Trophoblast cell (in vitro differentiated cells and primary cell): ENCODE data around the gene SLC13A1.

Source experiments
- DNase-seq, 2 donors: peaks; one replicate each; pipeline ENCODE4 v3.0.0-alpha.2; 2016
- H2AFZ ChIP-seq: 2 replicates; pipeline ENCODE4 v1.6.1; 2013; ENCODE audit warnings: low read length, moderate library complexity, mild to moderate bottlenecking; ENCODE audit not compliant: insufficient read depth, poor library complexity
- H2AK5ac ChIP-seq: 2 replicates; pipeline ENCODE4 v1.6.1; 2013; ENCODE audit warnings: mild to moderate bottlenecking, low read length
- H2BK120ac ChIP-seq: 2 replicates; pipeline ENCODE4 v1.6.1; 2013; ENCODE audit warnings: low read length, mild to moderate bottlenecking, moderate library complexity; ENCODE audit not compliant: insufficient read depth, poor library complexity
- H2BK12ac ChIP-seq: 2 replicates; pipeline ENCODE4 v1.6.1; 2013; ENCODE audit warnings: mild to moderate bottlenecking, low read length, moderate library complexity
- H2BK5ac ChIP-seq: 2 replicates; pipeline ENCODE4 v1.6.1; 2013; ENCODE audit warnings: low read length, low read depth, moderate library complexity, mild to moderate bottlenecking; ENCODE audit not compliant: poor library complexity
- H3K14ac ChIP-seq: 2 replicates; pipeline ENCODE4 v1.6.1; 2013; ENCODE audit warnings: mild to moderate bottlenecking, low read length
- H3K18ac ChIP-seq: 2 replicates; pipeline ENCODE4 v1.6.1; 2013; ENCODE audit warnings: mild to moderate bottlenecking, low read length
- H3K23ac ChIP-seq: 2 replicates; pipeline ENCODE4 v1.6.1; 2013; ENCODE audit warnings: low read length
- H3K27ac ChIP-seq: 2 replicates; pipeline ENCODE4 v1.5.1; 2013; ENCODE audit warnings: low read depth, mild to moderate bottlenecking, inconsistent platforms, low read length, moderate library complexity
- H3K27me3 ChIP-seq: 2 replicates; pipeline ENCODE4 v1.6.1; 2013; ENCODE audit warnings: inconsistent platforms, mild to moderate bottlenecking, low read length, moderate library complexity; ENCODE audit not compliant: insufficient read depth
- H3K36me3 ChIP-seq, 2 experiments: 1 replicate in 1 of 2; 2 replicates in 1 of 2; pipeline ENCODE4 v1.6.1; 2013; ENCODE audit warnings: low read length in 2 of 2, mild to moderate bottlenecking in 2 of 2, moderate library complexity in 1 of 2; ENCODE audit not compliant: insufficient read depth in 2 of 2, control insufficient read depth in 1 of 2
- H3K4ac ChIP-seq: 2 replicates; pipeline ENCODE4 v1.6.1; 2013; ENCODE audit warnings: low read depth, mild to moderate bottlenecking, low read length, moderate library complexity
- H3K4me1 ChIP-seq, 2 experiments: 1 replicate in 1 of 2; 2 replicates in 1 of 2; pipeline ENCODE4 v1.6.1; 2013; ENCODE audit warnings: low read length in 2 of 2, mild to moderate bottlenecking in 2 of 2, moderate library complexity in 1 of 2; ENCODE audit not compliant: insufficient read depth in 2 of 2, control insufficient read depth in 1 of 2
- H3K4me2 ChIP-seq: 2 replicates; pipeline ENCODE4 v1.6.1; 2013; ENCODE audit warnings: inconsistent platforms, mild to moderate bottlenecking, low read length, moderate library complexity
- H3K4me3 ChIP-seq: 2 replicates; pipeline ENCODE4 v1.5.1; 2013; ENCODE audit warnings: mild to moderate bottlenecking, low read depth, low read length, inconsistent platforms
- H3K79me1 ChIP-seq: one replicate; pipeline ENCODE4 v1.6.1; 2013; ENCODE audit warnings: low read length
- H3K79me2 ChIP-seq: 2 replicates; pipeline ENCODE4 v1.6.1; 2013; ENCODE audit warnings: low read length, mild to moderate bottlenecking; ENCODE audit not compliant: control insufficient read depth, insufficient read depth, poor library complexity
- H3K9ac ChIP-seq: 2 replicates; pipeline ENCODE4 v1.6.1; 2013; ENCODE audit warnings: mild to moderate bottlenecking, low read length
- H3K9me3 ChIP-seq: 2 replicates; pipeline ENCODE4 v1.6.1; 2013; ENCODE audit warnings: low read depth, mild to moderate bottlenecking, control low read depth, inconsistent platforms, low read length; ENCODE audit not compliant: insufficient read depth
- H4K12ac ChIP-seq: 2 replicates; pipeline ENCODE4 v1.6.1; 2013; ENCODE audit warnings: low read depth, mild to moderate bottlenecking, low read length, moderate library complexity
- H4K8ac ChIP-seq: 2 replicates; pipeline ENCODE4 v1.6.1; 2013; ENCODE audit warnings: low read depth, mild to moderate bottlenecking, low read length, moderate library complexity
- H4K91ac ChIP-seq: one replicate; pipeline ENCODE4 v1.6.1; 2013; ENCODE audit warnings: low read depth, mild to moderate bottlenecking, low read length, moderate library complexity
- WGBS: extraction: QIAGEN DNeasy Blood & Tissue Kit; methylation state at CpG from one replicate; pipeline ENCODE4 v1.1.7; 2013; ENCODE audit warnings: missing lambda C conversion rate; ENCODE audit not compliant: insufficient read length, insufficient coverage; ENCODE audit errors: extremely low coverage; 5-methylcytosine and 5-hydroxymethylcytosine counted together

Gene SLC13A1

DNA sequence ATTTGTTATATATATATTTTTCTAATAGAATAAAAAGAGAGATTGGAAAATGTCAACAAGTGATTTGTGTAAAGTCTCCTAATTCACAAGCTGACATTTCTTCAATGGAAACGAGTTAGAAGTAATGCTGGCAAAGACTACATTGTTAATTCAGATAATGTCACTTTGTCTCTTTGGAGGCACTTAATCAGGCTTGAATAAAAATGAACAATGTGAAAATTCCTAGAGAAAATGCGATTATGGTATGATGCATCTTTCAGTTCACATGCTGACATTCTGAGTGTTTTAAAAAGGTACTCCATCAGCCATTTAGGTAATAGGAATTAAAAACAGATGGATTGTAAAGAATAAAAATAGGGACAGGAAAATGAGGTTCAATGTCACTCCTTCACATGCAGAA is 100.1 kb downstream of the SLC13A1 start:
- Histone ChIP-seq H3K14ac (no peak overlapping the region), H3K9ac (no peak overlapping the region), H3K36me3 (no peaks in the 10 kb centered on the region), H3K27me3 (no peaks in the 10 kb centered on the region), H4K8ac (no peak overlapping the region), H2AFZ (no peak overlapping the region), H3K23ac (no peak overlapping the region), H3K4me2 (no peak overlapping the region), H3K9me3 (no peaks in the 10 kb centered on the region), H3K27ac (no peak overlapping the region), H3K4me3 (no peak overlapping the region), H4K12ac (no peak overlapping the region), H2BK12ac (no peak overlapping the region), H2AK5ac (no peak overlapping the region), H3K4me1 (no peaks in the 10 kb centered on the region), H3K18ac (no peak overlapping the region), H3K79me2 (no peaks in the 10 kb centered on the region), H2BK5ac (no peak overlapping the region), H2BK120ac (no peak overlapping the region), H4K91ac (no peak overlapping the region), H3K4ac (no peak overlapping the region), H3K79me1 (no peaks in the 10 kb centered on the region)
- WGBS = no CpG with 5 or more reads among the region's 2 CpGs
- DNase-seq = no peak

DNA sequence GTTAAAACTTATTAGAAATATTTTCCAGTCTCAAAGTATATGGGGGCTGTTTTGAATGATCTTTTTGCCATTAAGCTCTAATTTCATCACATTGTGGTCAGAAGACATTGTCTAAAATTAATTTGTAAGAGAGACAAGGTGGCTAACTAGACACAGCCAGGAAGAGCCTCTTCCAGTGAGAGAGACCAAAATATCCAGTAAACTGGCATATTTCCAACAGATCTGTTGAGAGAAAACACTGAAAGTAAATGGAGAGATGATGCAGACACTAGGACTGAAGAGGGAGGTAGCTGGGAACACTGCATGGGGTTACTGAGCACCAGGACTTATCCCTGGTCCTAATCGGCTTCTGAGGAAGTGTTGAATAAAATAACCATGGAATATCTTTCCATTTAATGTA is 102.8 kb downstream of the SLC13A1 start:
- Histone ChIP-seq H3K27me3 (no peaks in the 10 kb centered on the region), H2AFZ (no peak overlapping the region), H3K79me1 (no peaks in the 10 kb centered on the region), H3K36me3 (no peaks in the 10 kb centered on the region), H4K91ac (no peak overlapping the region), H3K9ac (no peak overlapping the region), H3K4me3 (no peak overlapping the region), H3K18ac (no peak overlapping the region), H3K23ac (no peak overlapping the region), H4K12ac (no peak overlapping the region), H3K79me2 (no peaks in the 10 kb centered on the region), H2BK12ac (no peak overlapping the region), H2BK120ac (no peak overlapping the region), H4K8ac (no peak overlapping the region), H3K4me2 (no peak overlapping the region), H2AK5ac (no peak overlapping the region), H3K27ac (no peak overlapping the region), H3K9me3 (no peaks in the 10 kb centered on the region), H2BK5ac (no peak overlapping the region), H3K14ac (no peak overlapping the region), H3K4me1 (no peaks in the 10 kb centered on the region), H3K4ac (no peak overlapping the region)
- no CpG with 5 or more reads among the region's 1 CpG for WGBS
- DNase-seq = no peak

DNA sequence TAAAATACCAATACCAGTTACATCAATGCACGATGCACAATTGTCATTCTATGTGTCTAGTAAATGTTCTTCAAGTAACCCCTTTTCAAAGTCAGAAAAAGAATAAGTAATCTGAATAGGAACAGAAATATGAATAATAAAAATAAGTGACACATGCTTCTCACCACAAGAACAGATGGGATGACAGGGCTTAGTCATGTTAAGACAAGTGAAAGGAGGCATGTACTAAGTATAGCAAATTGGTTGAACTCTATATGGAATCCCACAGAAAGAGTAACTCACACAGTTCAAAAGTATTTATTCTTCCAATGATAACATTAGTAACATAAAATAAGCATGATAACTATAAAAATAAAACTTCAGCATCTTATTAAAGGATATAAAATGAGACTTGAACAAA is 103.3 kb downstream of the SLC13A1 start:
- H3K9ac ChIP-seq = no peak overlapping the region
- H2AFZ ChIP-seq = no peak overlapping the region
- no peak overlapping the region for H3K27ac ChIP-seq
- no peak overlapping the region for H2BK12ac ChIP-seq
- H2BK5ac ChIP-seq = no peak overlapping the region
- no peaks in the 10 kb centered on the region for H3K4me1 ChIP-seq
- H3K18ac ChIP-seq = no peak overlapping the region
- H3K23ac ChIP-seq = no peak overlapping the region
- H3K79me2 ChIP-seq = no peaks in the 10 kb centered on the region
- no CpG with 5 or more reads among the region's 1 CpG for WGBS
- H3K4me3 ChIP-seq = no peak overlapping the region
- no peaks in the 10 kb centered on the region for H3K27me3 ChIP-seq
- H4K91ac ChIP-seq = no peak overlapping the region
- no peak overlapping the region for H2BK120ac ChIP-seq
- H3K79me1 ChIP-seq = no peaks in the 10 kb centered on the region
- DNase-seq = no peak
- no peaks in the 10 kb centered on the region for H3K36me3 ChIP-seq
- no peak overlapping the region for H4K12ac ChIP-seq
- H3K4me2 ChIP-seq = no peak overlapping the region
- no peaks in the 10 kb centered on the region for H3K9me3 ChIP-seq
- no peak overlapping the region for H4K8ac ChIP-seq
- no peak overlapping the region for H3K4ac ChIP-seq
- no peak overlapping the region for H3K14ac ChIP-seq
- H2AK5ac ChIP-seq = no peak overlapping the region

DNA sequence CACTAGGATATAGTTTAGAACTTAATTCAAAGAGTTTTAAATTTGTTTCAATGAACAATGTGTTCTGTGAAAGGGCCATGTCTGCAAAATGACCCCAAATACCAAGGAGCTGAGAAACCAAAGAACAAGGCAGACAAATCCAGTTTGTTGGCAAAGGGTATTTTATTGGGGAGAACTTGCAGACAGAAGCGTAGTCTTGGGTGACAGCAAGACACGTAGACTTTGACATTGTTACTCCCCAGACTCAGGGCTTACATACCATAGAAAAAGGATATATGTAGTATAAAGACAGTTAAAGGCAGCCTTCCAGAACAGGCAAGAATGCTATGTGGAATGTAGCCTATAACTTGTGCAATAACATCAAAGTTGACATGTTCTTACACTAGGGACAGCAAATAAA is 109.3 kb downstream of the SLC13A1 start:
- no peak overlapping the region for H3K23ac ChIP-seq
- no CpG with 5 or more reads among the region's 2 CpGs for WGBS

More for the DNA sequence above, 109.3 kb downstream of the SLC13A1 start:
- H4K12ac ChIP-seq = no peak overlapping the region
- no peak overlapping the region for H4K8ac ChIP-seq
- no peak overlapping the region for H2AK5ac ChIP-seq
- no peak overlapping the region for H3K4ac ChIP-seq
- H3K9me3 ChIP-seq = peaks cover under 1% of the 10 kb centered on the region
- no peaks in the 10 kb centered on the region for H3K27me3 ChIP-seq
- H3K27ac ChIP-seq = peak overlapping the region; percentile 22
- H3K9ac ChIP-seq = no peak overlapping the region
- H4K91ac ChIP-seq = no peak overlapping the region
- no peak overlapping the region for H3K14ac ChIP-seq
- no peak overlapping the region for H2AFZ ChIP-seq
- peaks cover 4% of the 10 kb centered on the region for H3K79me1 ChIP-seq
- H3K36me3 ChIP-seq = no peaks in the 10 kb centered on the region
- no peak overlapping the region for H2BK120ac ChIP-seq
- H3K4me3 ChIP-seq = no peak overlapping the region
- peak in 1 of 2 donors; percentile 12 for DNase-seq
- peaks cover 2 to 3% of the 10 kb centered on the region in 2 experiments for H3K4me1 ChIP-seq
- H2BK5ac ChIP-seq = no peak overlapping the region
- H3K18ac ChIP-seq = no peak overlapping the region
- no peak overlapping the region for H3K4me2 ChIP-seq
- no peaks in the 10 kb centered on the region for H3K79me2 ChIP-seq
- H2BK12ac ChIP-seq = no peak overlapping the region
